Thoracic aorta (tissue), 2 donors: ENCODE results near the gene USP13. TPM values are rescaled to one million over a fixed set of nuclear protein-coding genes. Genes with fewer than 3 reads are reported as not detected.

Experiments
- ATAC-seq: fragments of 150-250 bp; one replicate; pipeline ENCODE4 v1.8.0; 2017; ENCODE audit warnings: low read depth; ENCODE audit not compliant: insufficient number of reproducible peaks, low FRiP score
- DNase-seq: peaks from one replicate; pipeline ENCODE4 v3.0.0-alpha.2; 2020; ENCODE audit warnings: low spot score
- H3K27ac ChIP-seq, 2 donors: fragments of 200-600 bp; sonication (generic); 1 replicate in 1 of 2; 2 replicates in 1 of 2; pipeline ENCODE4 v1.5.1; 2016; ENCODE audit warnings: mild to moderate bottlenecking in 2 of 2, moderate library complexity in 2 of 2
- H3K27me3 ChIP-seq: fragments of 200-600 bp; sonication (generic); replicated peaks from 2 replicates; pipeline ENCODE4 v1.6.0; 2016; ENCODE audit warnings: mild to moderate bottlenecking; ENCODE audit not compliant: insufficient read depth
- H3K36me3 ChIP-seq: fragments of 200-600 bp; sonication (generic); one replicate; pipeline ENCODE4 v1.5.1; 2016
- H3K4me1 ChIP-seq, 2 donors: fragments of 200-600 bp; sonication (generic); 1 replicate in 1 of 2; 2 replicates in 1 of 2; pipeline versions ENCODE4 v1.5.1 to v1.6.0; 2016; ENCODE audit warnings: low read depth in 2 of 2, mild to moderate bottlenecking in 1 of 2; ENCODE audit not compliant: control insufficient read depth in 1 of 2
- H3K4me3 ChIP-seq: fragments of 200-600 bp; sonication (generic); 2 replicates; pipeline ENCODE4 v1.5.1; 2016; ENCODE audit warnings: mild to moderate bottlenecking
- H3K9me3 ChIP-seq: fragments of 200-600 bp; sonication (generic); 2 replicates; pipeline ENCODE4 v1.5.1; 2016
- total RNA-seq, 2 donors: library from RNA; depleted of rRNA; stranded (reverse); fragments of >200 nt; gene quantifications; one replicate each; pipeline versions ENCODE4 v1.1.0 to v1.2.3, GENCODE V29; 2016
- TF ChIP-seq, protein P1 (sequence below): fragments of 200-600 bp; sonication (generic); IDR thresholded peaks from one replicate; pipeline ENCODE4 v1.5.1; 2019; ENCODE audit warnings: antibody characterized with exemption

The USP13 gene
- total RNA-seq, 2 donors from 2014 or later = 5.1 to 8.2 TPM

DNA sequence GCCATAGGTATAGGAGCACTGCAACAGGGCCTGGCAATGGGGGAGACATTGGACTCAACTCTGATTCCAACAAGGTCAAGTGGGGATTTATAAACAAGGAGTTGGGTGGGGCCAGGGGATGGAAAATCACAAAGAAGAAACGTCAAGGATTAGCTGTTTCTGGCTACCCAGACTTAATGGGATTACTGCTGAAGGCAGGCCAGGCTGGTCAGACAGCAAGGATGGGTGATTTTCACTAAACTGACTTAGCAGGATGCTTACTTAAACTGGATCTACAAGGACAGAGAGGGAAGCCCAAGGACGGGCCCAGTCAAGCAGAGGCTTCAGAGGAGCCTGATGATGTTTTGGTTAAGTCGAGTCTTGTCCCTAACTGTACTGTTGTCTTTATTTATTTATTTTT, 76.2 kb downstream of the USP13 start:
- H3K27ac ChIP-seq = no peak overlapping the region
- TF ChIP-seq, protein P1, sequence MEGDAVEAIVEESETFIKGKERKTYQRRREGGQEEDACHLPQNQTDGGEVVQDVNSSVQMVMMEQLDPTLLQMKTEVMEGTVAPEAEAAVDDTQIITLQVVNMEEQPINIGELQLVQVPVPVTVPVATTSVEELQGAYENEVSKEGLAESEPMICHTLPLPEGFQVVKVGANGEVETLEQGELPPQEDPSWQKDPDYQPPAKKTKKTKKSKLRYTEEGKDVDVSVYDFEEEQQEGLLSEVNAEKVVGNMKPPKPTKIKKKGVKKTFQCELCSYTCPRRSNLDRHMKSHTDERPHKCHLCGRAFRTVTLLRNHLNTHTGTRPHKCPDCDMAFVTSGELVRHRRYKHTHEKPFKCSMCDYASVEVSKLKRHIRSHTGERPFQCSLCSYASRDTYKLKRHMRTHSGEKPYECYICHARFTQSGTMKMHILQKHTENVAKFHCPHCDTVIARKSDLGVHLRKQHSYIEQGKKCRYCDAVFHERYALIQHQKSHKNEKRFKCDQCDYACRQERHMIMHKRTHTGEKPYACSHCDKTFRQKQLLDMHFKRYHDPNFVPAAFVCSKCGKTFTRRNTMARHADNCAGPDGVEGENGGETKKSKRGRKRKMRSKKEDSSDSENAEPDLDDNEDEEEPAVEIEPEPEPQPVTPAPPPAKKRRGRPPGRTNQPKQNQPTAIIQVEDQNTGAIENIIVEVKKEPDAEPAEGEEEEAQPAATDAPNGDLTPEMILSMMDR = no peak
- DNase-seq (no peak), ATAC-seq (no peak)
- H3K9me3 ChIP-seq = no peaks in the 10 kb centered on the region
- no peak overlapping the region for H3K4me3 ChIP-seq
- peaks cover 0 to 2% of the 10 kb centered on the region in 2 donors for H3K4me1 ChIP-seq
- no peaks in the 10 kb centered on the region for H3K27me3 ChIP-seq
- peaks cover 8% of the 10 kb centered on the region for H3K36me3 ChIP-seq

DNA sequence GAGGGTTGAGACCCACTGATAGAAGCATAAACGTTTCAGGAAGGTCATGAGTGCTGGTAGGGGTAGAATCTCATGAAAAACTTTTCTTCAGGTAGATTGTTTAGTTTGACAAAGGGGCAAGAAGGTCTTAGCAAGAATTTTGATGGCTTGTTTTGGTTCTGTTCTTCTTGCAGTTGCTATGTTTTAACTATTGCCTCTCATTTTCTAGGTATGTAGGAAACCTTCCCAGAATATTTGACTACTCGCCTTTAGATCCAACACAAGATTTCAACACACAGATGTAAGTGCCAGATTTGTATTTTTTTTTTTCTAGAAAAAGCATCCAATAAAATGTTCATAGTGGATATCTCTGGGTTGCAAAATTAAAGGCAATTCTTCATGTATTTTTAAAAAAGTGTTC, 77.1 kb downstream of the USP13 start:
- H3K4me3 ChIP-seq = no peak overlapping the region
- H3K27ac ChIP-seq = no peak overlapping the region
- H3K4me1 ChIP-seq = peaks cover 0 to 3% of the 10 kb centered on the region in 2 donors
- TF ChIP-seq, protein P1 = no peak
- ATAC-seq (no peak), DNase-seq (no peak)
- peaks cover 8% of the 10 kb centered on the region for H3K36me3 ChIP-seq
- no peaks in the 10 kb centered on the region for H3K9me3 ChIP-seq
- H3K27me3 ChIP-seq = no peaks in the 10 kb centered on the region

DNA sequence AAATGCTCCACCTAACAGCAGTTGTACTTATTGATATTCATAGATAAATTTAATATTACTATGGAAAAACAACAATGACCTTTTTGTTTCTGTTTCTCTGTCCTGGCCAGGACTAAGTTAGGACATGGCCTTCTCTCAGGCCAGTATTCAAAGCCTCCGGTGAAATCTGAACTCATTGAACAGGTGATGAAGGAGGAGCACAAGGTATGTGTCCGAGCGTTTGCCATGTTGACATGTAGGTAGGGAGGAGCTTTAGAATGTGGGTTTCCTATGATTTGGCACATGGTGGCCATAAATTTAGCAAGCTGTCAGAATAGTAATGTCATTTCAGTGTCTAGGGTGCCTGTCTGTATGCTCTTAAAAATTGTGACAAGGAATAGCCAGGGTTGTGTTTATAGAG, 77.7 kb downstream of the USP13 start:
- Histone ChIP-seq H3K27me3 (no peaks in the 10 kb centered on the region), H3K27ac (no peak overlapping the region), H3K4me1 (peaks cover 0 to 3% of the 10 kb centered on the region in 2 donors), H3K36me3 (peaks cover 8% of the 10 kb centered on the region), H3K9me3 (no peaks in the 10 kb centered on the region), H3K4me3 (no peak overlapping the region)
- ATAC-seq (no peak), DNase-seq (no peak)
- TF ChIP-seq, protein P1 = no peak

DNA sequence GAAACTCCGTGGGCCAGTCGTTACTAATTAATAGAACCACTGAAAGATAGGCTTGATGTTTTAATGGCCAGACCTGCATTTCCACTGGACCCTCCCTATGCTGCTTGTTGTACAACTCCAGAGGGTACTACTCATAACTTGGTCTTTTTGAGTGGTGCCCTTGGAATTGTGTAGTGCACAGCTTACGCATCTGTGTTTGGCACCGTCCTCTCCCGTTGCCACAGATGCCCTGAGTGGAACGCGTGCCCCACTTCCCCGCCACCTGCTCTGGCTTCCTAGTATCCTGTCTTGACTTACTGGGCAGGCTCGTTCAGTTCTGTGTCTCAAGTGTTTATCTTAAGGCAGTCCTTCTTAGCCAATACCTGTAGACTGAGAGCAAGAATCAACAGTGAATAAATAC, 78.7 kb downstream of the USP13 start:
- H3K4me3 ChIP-seq = no peak overlapping the region
- no peak for ATAC-seq
- H3K4me1 ChIP-seq = peaks cover 0 to 3% of the 10 kb centered on the region in 2 donors
- TF ChIP-seq, protein P1 = no peak
- no peaks in the 10 kb centered on the region for H3K9me3 ChIP-seq
- H3K27me3 ChIP-seq = no peaks in the 10 kb centered on the region
- DNase-seq = no peak
- no peak overlapping the region for H3K27ac ChIP-seq
- peaks cover 8% of the 10 kb centered on the region for H3K36me3 ChIP-seq

DNA sequence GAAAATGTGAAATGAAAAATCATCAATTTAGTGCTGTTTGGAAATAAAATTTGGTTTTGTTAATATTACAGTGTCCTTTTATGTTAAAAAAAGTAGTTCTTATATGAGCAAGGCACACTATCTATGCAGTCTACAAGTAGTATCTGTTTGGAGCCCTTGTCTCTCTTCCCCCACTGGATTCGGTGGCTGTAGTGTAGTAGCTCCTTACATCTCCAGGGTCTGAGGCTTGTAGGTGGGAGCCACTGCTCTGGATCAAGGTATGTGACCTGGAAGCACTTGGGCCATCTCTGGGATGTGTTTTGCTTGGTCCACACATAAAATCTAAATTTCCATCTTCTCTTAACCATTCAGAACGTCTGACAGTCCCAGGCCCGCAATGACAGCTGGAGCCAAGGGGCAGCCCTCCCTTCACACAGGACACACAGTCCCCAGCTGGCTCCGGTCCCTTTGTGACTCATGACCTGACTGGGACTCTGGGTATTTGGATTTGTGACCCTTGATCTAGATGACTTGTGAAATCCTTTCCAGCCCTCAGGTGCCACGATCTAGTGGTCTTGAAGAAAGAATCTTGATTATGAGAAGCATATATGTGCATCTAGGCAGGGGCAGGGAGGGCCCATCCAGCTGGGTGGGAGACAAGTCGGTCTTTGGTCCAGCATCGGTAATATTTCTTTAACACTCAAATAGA, 80.0 kb downstream of the USP13 start:
- peaks cover 8% of the 10 kb centered on the region for H3K36me3 ChIP-seq

More for the DNA sequence above, 80.0 kb downstream of the USP13 start:
- Histone ChIP-seq H3K4me3 (no peak overlapping the region), H3K9me3 (no peaks in the 10 kb centered on the region), H3K27ac (no peak overlapping the region), H3K4me1 (peaks cover 0 to 3% of the 10 kb centered on the region in 2 donors), H3K27me3 (no peaks in the 10 kb centered on the region)
- no peak for ATAC-seq
- DNase-seq = no peak
- TF ChIP-seq, protein P1 = no peak
